ENCODE results near the gene PRR29. TPM values are rescaled to one million over a fixed set of nuclear protein-coding genes. Genes with fewer than 3 reads are reported as not detected.

PRR29 gene
- total RNA-seq, 4 donors from 2014 or later, result 0.30 TPM; not detected in 3

DNA sequence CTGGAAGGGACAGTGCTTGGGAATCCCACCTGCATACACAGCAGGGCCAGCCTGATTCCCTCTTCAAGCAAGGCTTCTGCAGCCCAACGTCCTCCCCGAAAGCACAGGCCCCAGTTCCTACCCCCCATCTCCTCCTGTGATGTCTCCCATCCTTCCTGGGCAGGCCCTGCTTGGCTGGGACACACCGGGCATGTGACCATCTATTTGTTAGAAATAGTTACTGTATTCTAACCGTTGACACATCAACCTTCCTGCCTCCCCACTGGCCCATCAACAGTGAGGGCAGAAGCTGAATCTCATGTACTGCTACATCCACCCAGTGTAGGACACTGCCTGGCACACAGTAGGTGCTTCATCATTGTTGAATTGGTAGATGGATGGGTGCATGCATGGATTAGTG, 10.7 kb downstream of the PRR29 start:
- H3K9me3 ChIP-seq, result no peaks in the 10 kb centered on the region
- no peaks in the 10 kb centered on the region for H3K36me3 ChIP-seq
- TF ChIP-seq POLR2A (IDR thresholded peaks at IDR 0.05), result no peak
- TF ChIP-seq, protein P1, sequence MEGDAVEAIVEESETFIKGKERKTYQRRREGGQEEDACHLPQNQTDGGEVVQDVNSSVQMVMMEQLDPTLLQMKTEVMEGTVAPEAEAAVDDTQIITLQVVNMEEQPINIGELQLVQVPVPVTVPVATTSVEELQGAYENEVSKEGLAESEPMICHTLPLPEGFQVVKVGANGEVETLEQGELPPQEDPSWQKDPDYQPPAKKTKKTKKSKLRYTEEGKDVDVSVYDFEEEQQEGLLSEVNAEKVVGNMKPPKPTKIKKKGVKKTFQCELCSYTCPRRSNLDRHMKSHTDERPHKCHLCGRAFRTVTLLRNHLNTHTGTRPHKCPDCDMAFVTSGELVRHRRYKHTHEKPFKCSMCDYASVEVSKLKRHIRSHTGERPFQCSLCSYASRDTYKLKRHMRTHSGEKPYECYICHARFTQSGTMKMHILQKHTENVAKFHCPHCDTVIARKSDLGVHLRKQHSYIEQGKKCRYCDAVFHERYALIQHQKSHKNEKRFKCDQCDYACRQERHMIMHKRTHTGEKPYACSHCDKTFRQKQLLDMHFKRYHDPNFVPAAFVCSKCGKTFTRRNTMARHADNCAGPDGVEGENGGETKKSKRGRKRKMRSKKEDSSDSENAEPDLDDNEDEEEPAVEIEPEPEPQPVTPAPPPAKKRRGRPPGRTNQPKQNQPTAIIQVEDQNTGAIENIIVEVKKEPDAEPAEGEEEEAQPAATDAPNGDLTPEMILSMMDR (IDR thresholded peaks at IDR 0.05), result no peak
- no peak for TF ChIP-seq EP300 (IDR thresholded peaks at IDR 0.05)
- TF ChIP-seq POLR2AphosphoS5 (IDR thresholded peaks at IDR 0.05), result no peak
- no peaks in the 10 kb centered on the region for H3K27me3 ChIP-seq
- 62% methylated on average over 4 of the region's 4 CpGs for WGBS
- no peak overlapping the region for H3K4me3 ChIP-seq
- DNase-seq (ENCODE audit: low spot score in 2 of 2), result peak in 1 of 2 donors; percentile 57
- H3K27ac ChIP-seq, result peak overlapping the region; percentile 8
- H3K4me1 ChIP-seq, result peaks cover 25% of the 10 kb centered on the region

DNA sequence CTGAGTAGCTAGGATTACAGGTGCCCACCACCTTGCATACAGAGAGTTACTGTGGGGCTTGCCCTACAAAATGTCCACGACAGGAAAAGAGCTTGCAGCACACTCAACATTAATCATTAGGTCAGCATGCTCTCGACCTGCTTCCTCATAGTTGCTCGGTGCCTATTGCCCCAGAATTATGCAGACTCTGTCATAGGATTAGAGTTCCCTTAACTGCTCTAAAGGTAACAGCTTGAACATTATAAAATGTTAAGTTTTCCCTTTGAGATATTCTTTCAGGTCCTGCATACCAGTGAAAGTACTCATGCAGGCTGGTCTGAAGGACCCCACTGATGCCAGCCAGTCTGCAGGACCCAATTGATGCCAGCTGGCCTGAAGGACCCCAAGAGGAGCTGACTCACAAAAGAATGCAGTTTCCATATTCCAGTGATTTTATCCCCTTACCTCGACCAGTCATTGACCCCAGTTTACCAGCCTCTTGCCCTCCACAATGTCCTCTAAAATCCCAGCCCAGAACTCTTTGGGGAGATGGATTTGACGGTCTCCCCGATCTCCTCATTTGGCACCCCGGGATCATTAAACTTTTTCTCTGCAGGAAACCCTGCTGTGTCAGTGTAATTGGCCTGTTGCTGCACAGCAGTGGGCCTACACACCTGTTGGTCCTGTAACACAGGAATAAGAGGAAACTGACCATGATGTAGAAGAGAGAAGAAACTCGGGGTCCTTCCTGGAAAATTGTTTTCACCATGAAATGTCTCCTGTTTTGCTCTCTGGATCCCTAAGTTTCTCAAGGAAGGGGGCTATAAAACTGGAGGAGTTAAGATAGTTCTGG, 11.6 kb downstream of the PRR29 start:
- peak; percentile 24 to 26 for DNase-seq (ENCODE audit: low spot score in 2 of 2)
- Histone ChIP-seq H3K9me3 (no peaks in the 10 kb centered on the region), H3K4me3 (no peak overlapping the region), H3K36me3 (no peaks in the 10 kb centered on the region), H3K27me3 (no peaks in the 10 kb centered on the region), H3K27ac (no peak overlapping the region), H3K4me1 (peaks cover 27% of the 10 kb centered on the region)
- no peak for TF ChIP-seq POLR2A (IDR thresholded peaks at IDR 0.05)
- TF ChIP-seq, protein P1 (IDR thresholded peaks at IDR 0.05), result no peak
- no peak for TF ChIP-seq EP300 (IDR thresholded peaks at IDR 0.05)
- TF ChIP-seq POLR2AphosphoS5 (IDR thresholded peaks at IDR 0.05), result no peak
- WGBS, result 64% methylated on average over 8 of the region's 8 CpGs

DNA sequence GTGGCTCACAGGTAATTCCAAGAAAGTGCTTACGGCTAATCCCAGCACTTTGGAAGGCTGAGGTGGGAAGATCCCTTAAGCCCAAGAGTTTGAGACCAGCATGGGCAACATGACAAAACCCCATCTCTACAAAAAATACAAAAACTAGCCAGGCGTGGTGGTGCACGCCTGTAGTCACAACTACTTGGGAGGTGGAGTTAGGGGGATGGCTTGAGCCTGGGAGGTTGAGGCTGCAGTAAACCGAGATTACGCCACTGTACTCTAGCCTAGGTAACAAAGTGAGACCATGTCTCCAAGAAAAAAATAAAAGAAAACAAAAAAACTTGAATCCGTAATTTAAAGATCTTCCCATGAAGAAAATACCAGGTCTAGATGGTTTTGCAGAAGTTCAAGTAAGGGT, 17.3 kb downstream of the PRR29 start:
- TF ChIP-seq POLR2AphosphoS5 (IDR thresholded peaks at IDR 0.05), result no peak
- TF ChIP-seq EP300 (IDR thresholded peaks at IDR 0.05), result no peak
- TF ChIP-seq, protein P1 (IDR thresholded peaks at IDR 0.05), result no peak
- no peak for TF ChIP-seq POLR2A (IDR thresholded peaks at IDR 0.05)
- Histone ChIP-seq H3K9me3 (no peaks in the 10 kb centered on the region), H3K4me1 (peaks cover 8% of the 10 kb centered on the region), H3K27me3 (no peaks in the 10 kb centered on the region), H3K27ac (no peak overlapping the region), H3K36me3 (no peaks in the 10 kb centered on the region), H3K4me3 (no peak overlapping the region)
- WGBS, result 90% methylated on average over 6 of the region's 6 CpGs
- peak; percentile 4 to 40 for DNase-seq (ENCODE audit: low spot score in 2 of 2)

DNA sequence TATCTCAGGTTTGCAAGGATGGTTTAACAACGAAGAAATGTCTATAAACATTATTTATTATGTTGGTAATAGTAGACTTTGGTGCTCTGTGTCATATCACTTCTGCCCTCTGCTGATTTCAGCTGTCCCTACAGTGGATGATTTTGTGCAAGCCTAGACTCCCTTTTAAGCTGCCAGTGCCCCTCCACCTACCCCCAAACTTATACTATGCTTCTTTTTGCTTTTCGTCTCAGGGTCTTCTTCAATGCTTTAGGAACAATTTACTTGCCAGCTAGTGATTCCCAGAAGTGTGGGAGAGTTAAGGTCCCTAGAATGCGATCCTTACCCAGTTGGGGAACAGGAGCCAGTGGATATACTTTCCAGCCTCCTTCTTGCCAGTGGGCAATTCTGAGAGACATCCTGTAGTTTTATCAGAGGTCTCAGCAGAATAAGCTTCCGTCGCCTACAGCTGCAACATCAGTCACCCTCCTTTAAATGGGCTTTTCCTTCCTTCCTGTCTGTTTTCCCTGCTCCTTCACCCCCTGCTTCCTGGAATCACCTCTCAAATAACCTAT, 18.2 kb downstream of the PRR29 start:
- H3K9me3 ChIP-seq, result no peaks in the 10 kb centered on the region
- no peak for TF ChIP-seq POLR2AphosphoS5 (IDR thresholded peaks at IDR 0.05)
- TF ChIP-seq, protein P1 (IDR thresholded peaks at IDR 0.05), result no peak
- no peak for TF ChIP-seq POLR2A (IDR thresholded peaks at IDR 0.05)
- no peak for TF ChIP-seq EP300 (IDR thresholded peaks at IDR 0.05)
- H3K27ac ChIP-seq, result no peak overlapping the region
- DNase-seq (ENCODE audit: low spot score in 2 of 2), result peak; percentile 5 to 23
- H3K36me3 ChIP-seq, result no peaks in the 10 kb centered on the region
- H3K27me3 ChIP-seq, result no peaks in the 10 kb centered on the region
- H3K4me3 ChIP-seq, result no peak overlapping the region
- 55% methylated on average over 5 of the region's 5 CpGs for WGBS
- H3K4me1 ChIP-seq, result peaks cover 11% of the 10 kb centered on the region

DNA sequence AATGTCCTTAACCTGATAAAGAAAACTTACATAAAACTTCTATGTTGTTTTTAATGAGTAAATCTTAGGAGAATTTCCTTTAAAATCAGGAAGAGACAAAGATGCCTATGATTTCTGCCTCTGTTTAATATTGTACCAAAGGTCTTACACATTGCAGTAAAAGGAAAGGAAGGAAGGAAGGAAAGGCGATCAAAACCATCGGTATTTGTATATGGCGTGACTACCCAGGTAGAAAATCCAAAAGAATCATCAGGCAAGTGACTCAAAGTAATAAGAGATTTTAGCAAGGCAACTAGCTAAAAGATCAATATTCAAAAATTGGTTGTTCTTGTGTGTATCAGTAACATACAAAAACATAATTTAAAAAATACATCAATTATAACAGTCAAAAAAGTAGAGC, 18.8 kb downstream of the PRR29 start:
- no peak for DNase-seq (ENCODE audit: low spot score in 2 of 2)
- H3K9me3 ChIP-seq, result no peaks in the 10 kb centered on the region
- 75% methylated on average over 3 of the region's 3 CpGs for WGBS
- H3K4me3 ChIP-seq, result no peak overlapping the region
- H3K27me3 ChIP-seq, result no peaks in the 10 kb centered on the region
- TF ChIP-seq EP300 (IDR thresholded peaks at IDR 0.05) (no peak), POLR2A (IDR thresholded peaks at IDR 0.05) (no peak), POLR2AphosphoS5 (IDR thresholded peaks at IDR 0.05) (no peak)
- TF ChIP-seq, protein P1 (IDR thresholded peaks at IDR 0.05), result no peak
- no peaks in the 10 kb centered on the region for H3K36me3 ChIP-seq
- peaks cover 11% of the 10 kb centered on the region for H3K4me1 ChIP-seq
- H3K27ac ChIP-seq, result no peak overlapping the region
